ENCODE measurements around the gene RFX7. TPM values are rescaled to one million over a fixed set of nuclear protein-coding genes. Genes with fewer than 3 reads are reported as not detected.

Gene RFX7
- total RNA-seq, 1 donor from 2014 or later: 39.2 TPM

- Mint-ChIP-seq H3K36me3 (peaks cover 31% of the 10 kb centered on the region), H3K27ac (no peak overlapping the region), H3K9me3 (peaks cover 22% of the 10 kb centered on the region), H3K4me3 (no peak overlapping the region), H3K4me1 (ENCODE audit: unreplicated experiment) (no peaks in the 10 kb centered on the region), H3K27me3 (no peaks in the 10 kb centered on the region)
- no peak for DNase-seq (ENCODE audit: extremely low spot score, unreplicated experiment)
- TF ChIP-seq, protein P1, sequence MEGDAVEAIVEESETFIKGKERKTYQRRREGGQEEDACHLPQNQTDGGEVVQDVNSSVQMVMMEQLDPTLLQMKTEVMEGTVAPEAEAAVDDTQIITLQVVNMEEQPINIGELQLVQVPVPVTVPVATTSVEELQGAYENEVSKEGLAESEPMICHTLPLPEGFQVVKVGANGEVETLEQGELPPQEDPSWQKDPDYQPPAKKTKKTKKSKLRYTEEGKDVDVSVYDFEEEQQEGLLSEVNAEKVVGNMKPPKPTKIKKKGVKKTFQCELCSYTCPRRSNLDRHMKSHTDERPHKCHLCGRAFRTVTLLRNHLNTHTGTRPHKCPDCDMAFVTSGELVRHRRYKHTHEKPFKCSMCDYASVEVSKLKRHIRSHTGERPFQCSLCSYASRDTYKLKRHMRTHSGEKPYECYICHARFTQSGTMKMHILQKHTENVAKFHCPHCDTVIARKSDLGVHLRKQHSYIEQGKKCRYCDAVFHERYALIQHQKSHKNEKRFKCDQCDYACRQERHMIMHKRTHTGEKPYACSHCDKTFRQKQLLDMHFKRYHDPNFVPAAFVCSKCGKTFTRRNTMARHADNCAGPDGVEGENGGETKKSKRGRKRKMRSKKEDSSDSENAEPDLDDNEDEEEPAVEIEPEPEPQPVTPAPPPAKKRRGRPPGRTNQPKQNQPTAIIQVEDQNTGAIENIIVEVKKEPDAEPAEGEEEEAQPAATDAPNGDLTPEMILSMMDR (conservative IDR thresholded peaks at IDR 0.05): no peak
Observed at GRCh38 chr15:56148064-56148463, 95.6 kb downstream of the RFX7 start.

- H3K27ac Mint-ChIP-seq: no peak overlapping the region
- no peak for DNase-seq (ENCODE audit: extremely low spot score, unreplicated experiment)
- H3K9me3 Mint-ChIP-seq: peaks cover 14% of the 10 kb centered on the region
- H3K4me1 Mint-ChIP-seq (ENCODE audit: unreplicated experiment): no peaks in the 10 kb centered on the region
- no peak overlapping the region for H3K4me3 Mint-ChIP-seq
- TF ChIP-seq, protein P1 (conservative IDR thresholded peaks at IDR 0.05): no peak
- H3K36me3 Mint-ChIP-seq: peaks cover 35% of the 10 kb centered on the region
- H3K27me3 Mint-ChIP-seq: no peaks in the 10 kb centered on the region
Observed at GRCh38 chr15:56146756-56147155, 96.9 kb downstream of the RFX7 start.

- DNase-seq (ENCODE audit: extremely low spot score, unreplicated experiment): no peak
- peaks cover 65% of the 10 kb centered on the region for H3K36me3 Mint-ChIP-seq
- peaks cover 31% of the 10 kb centered on the region for H3K9me3 Mint-ChIP-seq
Observed at GRCh38 chr15:56128081-56128480, 115.6 kb downstream of the RFX7 start.

GRCh38 chr15:56126409-56126808 lies 117.3 kb downstream of the RFX7 start:
- Mint-ChIP-seq H3K27ac (no peak overlapping the region), H3K36me3 (peaks cover 79% of the 10 kb centered on the region), H3K27me3 (no peaks in the 10 kb centered on the region), H3K4me1 (ENCODE audit: unreplicated experiment) (no peaks in the 10 kb centered on the region), H3K9me3 (peaks cover 36% of the 10 kb centered on the region), H3K4me3 (no peak overlapping the region)
- DNase-seq (ENCODE audit: extremely low spot score, unreplicated experiment): no peak
- TF ChIP-seq, protein P1 (conservative IDR thresholded peaks at IDR 0.05): no peak

More at GRCh38 chr15:56128081-56128480, 115.6 kb downstream of the RFX7 start:
- Mint-ChIP-seq H3K27ac (no peak overlapping the region), H3K4me3 (no peak overlapping the region), H3K27me3 (no peaks in the 10 kb centered on the region), H3K4me1 (ENCODE audit: unreplicated experiment) (no peaks in the 10 kb centered on the region)
- TF ChIP-seq, protein P1 (conservative IDR thresholded peaks at IDR 0.05): no peak

GRCh38 chr15:56124391-56124790 lies 119.3 kb downstream of the RFX7 start:
- no peaks in the 10 kb centered on the region for H3K27me3 Mint-ChIP-seq

More at GRCh38 chr15:56124391-56124790, 119.3 kb downstream of the RFX7 start:
- Mint-ChIP-seq H3K27ac (no peak overlapping the region), H3K9me3 (peaks cover 39% of the 10 kb centered on the region), H3K4me1 (ENCODE audit: unreplicated experiment) (no peaks in the 10 kb centered on the region), H3K36me3 (peaks cover 76% of the 10 kb centered on the region), H3K4me3 (no peak overlapping the region)
- TF ChIP-seq, protein P1 (conservative IDR thresholded peaks at IDR 0.05): no peak
- no peak for DNase-seq (ENCODE audit: extremely low spot score, unreplicated experiment)

Measured in type B pancreatic cell (in vitro differentiated cells).